Activated T-helper 17 cell treated with anti-CD3 and anti-CD28 coated beads, Interleukin-2, amount 50 U/mL, for 72 hours (primary cell): ENCODE measurements around the gene WHRN. TPM values are rescaled to one million over a fixed set of nuclear protein-coding genes. Genes with fewer than 3 reads are reported as not detected.

Experiments used
- ATAC-seq: fragments of 150-1000 bp; cut with Tn5 transposase; replicated peaks from 2 replicates; pipeline ENCODE4 v1.10.0; 2021; ENCODE audit warnings: mild to moderate bottlenecking, moderate library complexity
- H3K27ac Mint-ChIP-seq: one replicate; pipeline ENCODE4 v1.8.0; 2022; ENCODE audit warnings: mixed read lengths
- H3K27me3 Mint-ChIP-seq: one replicate; pipeline ENCODE4 v1.8.0; 2022; ENCODE audit warnings: mixed read lengths
- H3K36me3 Mint-ChIP-seq: one replicate; pipeline ENCODE4 v1.8.0; 2022; ENCODE audit warnings: low read depth, mild to moderate bottlenecking, mixed read lengths
- H3K4me1 Mint-ChIP-seq: one replicate; pipeline ENCODE4 v1.8.0; 2022; ENCODE audit warnings: mixed read lengths
- H3K4me3 Mint-ChIP-seq: one replicate; pipeline ENCODE4 v1.8.0; 2022; ENCODE audit warnings: mild to moderate bottlenecking, mixed read lengths
- H3K9me3 Mint-ChIP-seq: one replicate; pipeline ENCODE4 v1.8.0; 2022; ENCODE audit warnings: mixed read lengths
- total RNA-seq, 2 donors: library from RNA; stranded (reverse); gene quantifications; one replicate each; pipeline ENCODE4 v1.2.3, GENCODE V29; 2022

The WHRN gene
- total RNA-seq, 2 donors from 2014 or later = 4.0 to 29.1 TPM

GRCh38 chr9:114426046-114426948 lies 79.0 kb downstream of the WHRN start:
- ATAC-seq = no peak
- Mint-ChIP-seq H3K4me3 (no peak overlapping the region), H3K4me1 (no peaks in the 10 kb centered on the region), H3K36me3 (no peaks in the 10 kb centered on the region), H3K27ac (no peak overlapping the region), H3K27me3 (no peaks in the 10 kb centered on the region), H3K9me3 (no peaks in the 10 kb centered on the region)

- Mint-ChIP-seq H3K9me3 (no peaks in the 10 kb centered on the region), H3K4me3 (no peak overlapping the region), H3K36me3 (no peaks in the 10 kb centered on the region), H3K27me3 (no peaks in the 10 kb centered on the region), H3K4me1 (no peaks in the 10 kb centered on the region), H3K27ac (no peak overlapping the region)
- ATAC-seq = no peak
Observed at GRCh38 chr9:114425126-114425525, 80.1 kb downstream of the WHRN start.

GRCh38 chr9:114424126-114424525 lies 81.1 kb downstream of the WHRN start:
- H3K9me3 Mint-ChIP-seq = no peaks in the 10 kb centered on the region
- no peaks in the 10 kb centered on the region for H3K27me3 Mint-ChIP-seq
- ATAC-seq = no peak
- no peaks in the 10 kb centered on the region for H3K36me3 Mint-ChIP-seq
- H3K4me3 Mint-ChIP-seq = no peak overlapping the region
- no peaks in the 10 kb centered on the region for H3K4me1 Mint-ChIP-seq
- no peak overlapping the region for H3K27ac Mint-ChIP-seq

- H3K4me1 Mint-ChIP-seq = no peaks in the 10 kb centered on the region
- no peaks in the 10 kb centered on the region for H3K36me3 Mint-ChIP-seq
- H3K4me3 Mint-ChIP-seq = no peak overlapping the region
- no peak overlapping the region for H3K27ac Mint-ChIP-seq
- H3K27me3 Mint-ChIP-seq = no peaks in the 10 kb centered on the region
- ATAC-seq = no peak
- H3K9me3 Mint-ChIP-seq = no peaks in the 10 kb centered on the region
Observed at GRCh38 chr9:114423181-114423580, 82.1 kb downstream of the WHRN start.

GRCh38 chr9:114421147-114421546 lies 84.1 kb downstream of the WHRN start:
- H3K9me3 Mint-ChIP-seq = no peaks in the 10 kb centered on the region
- no peaks in the 10 kb centered on the region for H3K4me1 Mint-ChIP-seq
- no peak overlapping the region for H3K4me3 Mint-ChIP-seq
- no peak overlapping the region for H3K27ac Mint-ChIP-seq
- no peak for ATAC-seq
- no peaks in the 10 kb centered on the region for H3K27me3 Mint-ChIP-seq
- no peaks in the 10 kb centered on the region for H3K36me3 Mint-ChIP-seq

GRCh38 chr9:114419796-114420195 lies 85.5 kb downstream of the WHRN start:
- Mint-ChIP-seq H3K4me1 (no peaks in the 10 kb centered on the region), H3K4me3 (no peak overlapping the region), H3K36me3 (no peaks in the 10 kb centered on the region), H3K9me3 (no peaks in the 10 kb centered on the region), H3K27ac (no peak overlapping the region), H3K27me3 (no peaks in the 10 kb centered on the region)
- ATAC-seq = no peak

GRCh38 chr9:114418053-114418452 lies 87.2 kb downstream of the WHRN start:
- Mint-ChIP-seq H3K27me3 (no peaks in the 10 kb centered on the region), H3K9me3 (no peaks in the 10 kb centered on the region), H3K4me1 (no peaks in the 10 kb centered on the region), H3K27ac (peak overlapping the region; percentile 15), H3K36me3 (no peaks in the 10 kb centered on the region), H3K4me3 (no peak overlapping the region)
- peak; percentile 25 for ATAC-seq

- Mint-ChIP-seq H3K36me3 (no peaks in the 10 kb centered on the region), H3K9me3 (no peaks in the 10 kb centered on the region), H3K4me1 (no peaks in the 10 kb centered on the region)
Observed at GRCh38 chr9:114417511-114417910, 87.8 kb downstream of the WHRN start.

GRCh38 chr9:114416906-114417305 lies 88.4 kb downstream of the WHRN start:
- no peak for ATAC-seq
- Mint-ChIP-seq H3K9me3 (no peaks in the 10 kb centered on the region), H3K27me3 (no peaks in the 10 kb centered on the region), H3K36me3 (no peaks in the 10 kb centered on the region), H3K27ac (no peak overlapping the region), H3K4me1 (no peaks in the 10 kb centered on the region), H3K4me3 (no peak overlapping the region)

More at GRCh38 chr9:114417511-114417910, 87.8 kb downstream of the WHRN start:
- Mint-ChIP-seq H3K27me3 (no peaks in the 10 kb centered on the region), H3K27ac (peak overlapping the region; percentile 15), H3K4me3 (no peak overlapping the region)
- peak; percentile 53 for ATAC-seq

- Mint-ChIP-seq H3K4me3 (no peak overlapping the region), H3K27ac (no peak overlapping the region), H3K27me3 (no peaks in the 10 kb centered on the region), H3K4me1 (no peaks in the 10 kb centered on the region), H3K9me3 (no peaks in the 10 kb centered on the region), H3K36me3 (no peaks in the 10 kb centered on the region)
- ATAC-seq = no peak
Observed at GRCh38 chr9:114416290-114416689, 89.0 kb downstream of the WHRN start.

GRCh38 chr9:114414346-114414745 lies 90.9 kb downstream of the WHRN start:
- no peak for ATAC-seq
- Mint-ChIP-seq H3K27me3 (no peaks in the 10 kb centered on the region), H3K4me1 (no peaks in the 10 kb centered on the region), H3K27ac (no peak overlapping the region), H3K4me3 (no peak overlapping the region), H3K36me3 (no peaks in the 10 kb centered on the region), H3K9me3 (no peaks in the 10 kb centered on the region)

GRCh38 chr9:114413861-114414301 lies 91.4 kb downstream of the WHRN start:
- H3K27me3 Mint-ChIP-seq = no peaks in the 10 kb centered on the region
- H3K4me3 Mint-ChIP-seq = no peak overlapping the region
- no peak overlapping the region for H3K27ac Mint-ChIP-seq
- H3K4me1 Mint-ChIP-seq = no peaks in the 10 kb centered on the region
- H3K36me3 Mint-ChIP-seq = no peaks in the 10 kb centered on the region
- peak; percentile 11 for ATAC-seq
- H3K9me3 Mint-ChIP-seq = no peaks in the 10 kb centered on the region

GRCh38 chr9:114412048-114412683 lies 93.1 kb downstream of the WHRN start:
- ATAC-seq = no peak
- no peaks in the 10 kb centered on the region for H3K36me3 Mint-ChIP-seq

GRCh38 chr9:114411452-114411851 lies 93.8 kb downstream of the WHRN start:
- Mint-ChIP-seq H3K36me3 (no peaks in the 10 kb centered on the region), H3K27ac (no peak overlapping the region), H3K9me3 (no peaks in the 10 kb centered on the region), H3K4me3 (no peak overlapping the region), H3K27me3 (no peaks in the 10 kb centered on the region), H3K4me1 (no peaks in the 10 kb centered on the region)
- ATAC-seq = no peak

More at GRCh38 chr9:114412048-114412683, 93.1 kb downstream of the WHRN start:
- H3K4me3 Mint-ChIP-seq = no peak overlapping the region
- H3K4me1 Mint-ChIP-seq = no peaks in the 10 kb centered on the region
- no peaks in the 10 kb centered on the region for H3K9me3 Mint-ChIP-seq
- no peak overlapping the region for H3K27ac Mint-ChIP-seq
- no peaks in the 10 kb centered on the region for H3K27me3 Mint-ChIP-seq

GRCh38 chr9:114410910-114411309 lies 94.4 kb downstream of the WHRN start:
- no peaks in the 10 kb centered on the region for H3K9me3 Mint-ChIP-seq
- no peaks in the 10 kb centered on the region for H3K27me3 Mint-ChIP-seq
- no peak overlapping the region for H3K4me3 Mint-ChIP-seq
- no peak for ATAC-seq
- H3K36me3 Mint-ChIP-seq = no peaks in the 10 kb centered on the region
- H3K27ac Mint-ChIP-seq = no peak overlapping the region
- no peaks in the 10 kb centered on the region for H3K4me1 Mint-ChIP-seq
